Measurements from ENCODE around the gene PC. TPM values are rescaled to one million over a fixed set of nuclear protein-coding genes. Genes with fewer than 3 reads are reported as not detected.

Gene PC
- total RNA-seq, 1 experiment from 2014 or later = 39.1 TPM

DNA sequence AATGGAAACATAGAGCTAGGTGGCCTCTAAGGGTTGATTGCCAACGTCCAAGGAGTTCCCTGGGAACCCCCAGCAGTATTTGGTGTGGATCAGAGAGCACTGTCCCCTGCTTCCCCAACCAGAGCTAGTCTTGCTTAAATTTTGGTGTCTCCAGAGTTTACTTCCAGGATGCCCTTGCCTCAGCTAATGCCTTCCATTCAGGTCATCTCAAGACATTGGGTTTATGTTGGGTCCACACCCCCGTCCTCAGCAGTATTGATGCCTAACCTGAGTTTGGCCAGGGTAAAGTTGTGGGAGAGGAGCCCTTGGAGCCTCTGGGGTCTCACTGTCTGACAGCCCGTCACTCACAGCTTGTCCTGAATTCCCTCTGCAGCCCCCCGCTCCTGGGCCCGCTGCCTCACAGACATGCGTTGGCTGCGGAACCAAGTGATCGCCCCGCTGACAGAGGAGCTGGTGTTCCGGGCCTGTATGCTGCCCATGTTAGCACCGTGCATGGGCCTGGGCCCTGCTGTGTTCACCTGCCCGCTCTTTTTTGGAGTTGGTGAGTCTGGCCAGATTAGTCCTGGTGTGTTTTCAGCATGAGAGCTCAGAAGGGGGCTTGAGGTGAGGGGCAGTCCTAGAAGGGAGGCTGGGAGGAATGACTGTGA lies 113.6 kb downstream of the PC start:
- BruUV-seq (replicated peaks) = no TSS peak
- ChIA-PET CTCF (no interaction called here), POLR2A (ENCODE audit: low non-redundant PET) (no interaction called here)
- intact Hi-C loops (cut with micrococcal nuclease; ENCODE audit: unreplicated experiment) = loop anchor here (5.0 kb wide), 1 partner anchor 113 kb away; the partner anchor contains the start of gene PC
- no peaks in the 10 kb centered on the region for H3K27me3 ChIP-seq (replicated peaks; ENCODE audit: insufficient read depth, low read depth, low read length, poor library complexity)
- DNase-seq (ENCODE audit: low spot score) = no peak
- no peak overlapping the region for H3K27ac ChIP-seq (ENCODE audit: low read depth, low read length, poor library complexity, severe bottlenecking)
- H3K36me3 ChIP-seq (ENCODE audit: insufficient read depth, low read length, poor library complexity, severe bottlenecking) = peaks cover 42% of the 10 kb centered on the region
- no peaks in the 10 kb centered on the region for H3K9me3 ChIP-seq (ENCODE audit: low read depth, low read length, poor library complexity, severe bottlenecking)
- H3K4me3 ChIP-seq (ENCODE audit: low read depth, low read length, poor library complexity, severe bottlenecking) = peak overlapping the region; percentile 91
- TF ChIP-seq, protein P1, sequence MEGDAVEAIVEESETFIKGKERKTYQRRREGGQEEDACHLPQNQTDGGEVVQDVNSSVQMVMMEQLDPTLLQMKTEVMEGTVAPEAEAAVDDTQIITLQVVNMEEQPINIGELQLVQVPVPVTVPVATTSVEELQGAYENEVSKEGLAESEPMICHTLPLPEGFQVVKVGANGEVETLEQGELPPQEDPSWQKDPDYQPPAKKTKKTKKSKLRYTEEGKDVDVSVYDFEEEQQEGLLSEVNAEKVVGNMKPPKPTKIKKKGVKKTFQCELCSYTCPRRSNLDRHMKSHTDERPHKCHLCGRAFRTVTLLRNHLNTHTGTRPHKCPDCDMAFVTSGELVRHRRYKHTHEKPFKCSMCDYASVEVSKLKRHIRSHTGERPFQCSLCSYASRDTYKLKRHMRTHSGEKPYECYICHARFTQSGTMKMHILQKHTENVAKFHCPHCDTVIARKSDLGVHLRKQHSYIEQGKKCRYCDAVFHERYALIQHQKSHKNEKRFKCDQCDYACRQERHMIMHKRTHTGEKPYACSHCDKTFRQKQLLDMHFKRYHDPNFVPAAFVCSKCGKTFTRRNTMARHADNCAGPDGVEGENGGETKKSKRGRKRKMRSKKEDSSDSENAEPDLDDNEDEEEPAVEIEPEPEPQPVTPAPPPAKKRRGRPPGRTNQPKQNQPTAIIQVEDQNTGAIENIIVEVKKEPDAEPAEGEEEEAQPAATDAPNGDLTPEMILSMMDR (conservative IDR thresholded peaks at IDR 0.05; ENCODE audit: low read depth, low read length) = no peak
- no peak for TF ChIP-seq EZH2 (IDR thresholded peaks at IDR 0.05; ENCODE audit: borderline replicate concordance, low read depth, low read length, poor library complexity, severe bottlenecking)
- H3K4me1 ChIP-seq (ENCODE audit: insufficient read depth, low read length, poor library complexity, severe bottlenecking) = peaks cover 9% of the 10 kb centered on the region

DNA sequence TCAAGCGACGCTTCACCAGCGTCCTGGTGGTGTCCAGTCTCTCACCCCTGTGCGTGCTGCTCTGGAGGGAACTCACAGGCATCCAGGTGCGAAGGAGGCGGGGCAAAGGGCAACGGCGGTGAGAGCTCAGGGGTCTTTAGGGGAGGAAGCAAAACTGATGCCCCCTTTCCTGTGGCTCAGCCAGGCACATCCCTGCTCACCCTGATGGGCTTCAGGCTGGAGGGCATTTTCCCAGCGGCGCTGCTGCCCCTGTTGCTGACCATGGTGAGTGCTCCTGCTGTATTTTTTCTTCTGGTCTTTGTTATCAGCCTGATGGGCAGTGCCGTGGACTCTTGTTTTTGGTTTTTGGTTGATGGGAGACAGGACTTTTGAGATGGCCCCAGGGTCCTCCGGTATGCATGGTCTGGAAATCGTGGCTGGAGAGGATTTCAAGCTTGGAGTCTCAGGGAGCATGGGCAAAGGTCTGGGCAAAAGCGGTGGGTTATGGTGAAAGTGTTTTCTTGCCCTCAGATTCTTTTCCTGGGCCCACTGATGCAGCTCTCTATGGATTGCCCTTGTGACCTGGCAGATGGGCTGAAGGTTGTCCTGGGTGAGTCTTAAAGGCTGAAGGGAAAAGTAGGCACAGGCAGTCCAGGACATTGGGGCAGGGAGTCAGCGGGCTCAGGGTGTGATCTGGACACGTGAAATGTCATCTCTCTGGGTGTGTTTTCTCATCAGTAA lies 114.2 kb downstream of the PC start:
- ChIA-PET CTCF (interaction anchor here (1.9 kb wide), 1 partner anchor 8 kb away, joined by 7 read pairs; no protein-coding TSS in a partner anchor), POLR2A (ENCODE audit: low non-redundant PET) (interaction anchor here (0.6 kb wide), 2 partner anchors 79 to 103 kb away, joined by 3 read pairs; no protein-coding TSS in a partner anchor)
- Histone ChIP-seq H3K4me3 (ENCODE audit: low read depth, low read length, poor library complexity, severe bottlenecking) (peak overlapping the region; percentile 91), H3K27me3 (replicated peaks; ENCODE audit: insufficient read depth, low read depth, low read length, poor library complexity) (no peaks in the 10 kb centered on the region), H3K9me3 (ENCODE audit: low read depth, low read length, poor library complexity, severe bottlenecking) (no peaks in the 10 kb centered on the region), H3K4me1 (ENCODE audit: insufficient read depth, low read length, poor library complexity, severe bottlenecking) (peaks cover 9% of the 10 kb centered on the region), H3K27ac (ENCODE audit: low read depth, low read length, poor library complexity, severe bottlenecking) (peak overlapping the region; percentile 93), H3K36me3 (ENCODE audit: insufficient read depth, low read length, poor library complexity, severe bottlenecking) (peaks cover 42% of the 10 kb centered on the region)
- no peak for TF ChIP-seq EZH2 (IDR thresholded peaks at IDR 0.05; ENCODE audit: borderline replicate concordance, low read depth, low read length, poor library complexity, severe bottlenecking)
- TF ChIP-seq, protein P1 (conservative IDR thresholded peaks at IDR 0.05; ENCODE audit: low read depth, low read length) = no peak
- BruUV-seq (replicated peaks) = TSS peak; percentile 66
- DNase-seq (ENCODE audit: low spot score) = no peak
- intact Hi-C loops (cut with micrococcal nuclease; ENCODE audit: unreplicated experiment) = loop anchor here (1.0 to 5.0 kb wide), 2 partner anchors 113 to 130 kb away; partner anchors contain the start of gene PC

DNA sequence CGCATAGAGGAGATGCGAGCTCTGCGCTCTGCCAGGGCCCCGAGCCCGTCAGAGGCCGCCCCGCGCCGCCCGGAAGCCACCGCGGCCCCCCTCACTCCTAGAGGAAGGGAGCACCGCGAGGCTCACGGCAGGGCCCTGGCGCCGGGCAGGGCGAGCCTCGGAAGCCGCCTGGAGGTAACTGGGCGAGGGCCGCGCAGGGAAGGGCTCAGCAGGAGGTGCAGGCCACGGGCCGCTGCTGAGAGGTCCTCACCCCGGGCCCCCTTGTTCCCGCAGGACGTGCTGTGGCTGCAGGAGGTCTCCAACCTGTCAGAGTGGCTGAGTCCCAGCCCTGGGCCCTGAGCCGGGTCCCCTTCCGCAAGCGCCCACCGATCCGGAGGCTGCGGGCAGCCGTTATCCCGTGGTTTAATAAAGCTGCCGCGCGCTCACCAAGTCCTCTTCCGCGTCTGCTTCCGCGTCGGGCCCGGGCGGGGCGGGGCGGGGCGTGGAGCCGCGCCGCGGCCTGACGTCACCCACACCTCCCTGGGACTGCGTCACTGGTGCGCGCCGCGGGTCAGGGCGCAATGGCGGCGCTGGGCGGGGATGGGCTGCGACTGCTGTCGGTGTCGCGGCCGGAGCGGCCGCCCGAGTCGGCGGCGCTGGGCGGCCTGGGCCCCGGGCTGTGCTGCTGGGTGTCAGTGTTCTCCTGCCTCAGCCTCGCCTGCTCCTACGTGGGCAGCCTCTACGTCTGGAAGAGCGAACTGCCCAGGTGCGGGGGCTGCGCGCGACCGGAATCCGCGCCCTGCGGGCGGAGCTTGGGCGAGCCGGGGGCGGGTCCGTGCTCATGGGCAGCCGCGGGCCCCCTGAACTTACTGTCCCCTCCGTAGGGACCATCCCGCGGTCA lies 115.0 kb downstream of the PC start, which contains the start of gene RCE1:
Gene RCE1, plus strand, starts transcription at position 546 of the 880 bp plus-strand sequence. Its CDS starts 15 bp downstream, at position 561.
- ChIA-PET POLR2A (ENCODE audit: low non-redundant PET) (interaction anchor here (0.6 kb wide), 1 partner anchor 103 kb away, joined by 3 read pairs; no protein-coding TSS in a partner anchor), CTCF (interaction anchor here (1.9 kb wide), 1 partner anchor 9 kb away, joined by 7 read pairs; no protein-coding TSS in a partner anchor)
- TF ChIP-seq, protein P1 (conservative IDR thresholded peaks at IDR 0.05; ENCODE audit: low read depth, low read length) = no peak
- Histone ChIP-seq H3K4me1 (ENCODE audit: insufficient read depth, low read length, poor library complexity, severe bottlenecking) (peaks cover 9% of the 10 kb centered on the region), H3K9me3 (ENCODE audit: low read depth, low read length, poor library complexity, severe bottlenecking) (no peaks in the 10 kb centered on the region), H3K27ac (ENCODE audit: low read depth, low read length, poor library complexity, severe bottlenecking) (peak within 1 kb of the TSS; percentile 93), H3K36me3 (ENCODE audit: insufficient read depth, low read length, poor library complexity, severe bottlenecking) (peaks cover 36% of the 10 kb centered on the region), H3K4me3 (ENCODE audit: low read depth, low read length, poor library complexity, severe bottlenecking) (peak within 1 kb of the TSS; percentile 91), H3K27me3 (replicated peaks; ENCODE audit: insufficient read depth, low read depth, low read length, poor library complexity) (no peaks in the 10 kb centered on the region)
- no TSS peak for BruUV-seq (replicated peaks)
- intact Hi-C loops (cut with micrococcal nuclease; ENCODE audit: unreplicated experiment) = loop anchor here (1.0 to 5.0 kb wide), 2 partner anchors 114 to 131 kb away; partner anchors contain the start of gene PC
- DNase-seq (ENCODE audit: low spot score) = peak; percentile 96

Measured in A673 (cell line).